GM12874 (cell line): Measurements from ENCODE around the gene ERVK3-1.

Source experiments
- TF ChIP-seq, protein P1 (sequence below): IDR thresholded peaks from 2 replicates; pipeline ENCODE4 v1.5.1; 2011; ENCODE audit warnings: low read depth, mild to moderate bottlenecking, control low read depth, low read length, moderate library complexity; ENCODE audit not compliant: insufficient read depth

ERVK3-1 gene

GRCh38 chr19:58325311-58326022, 20.3 kb downstream of the ERVK3-1 start:
- TF ChIP-seq, protein P1, sequence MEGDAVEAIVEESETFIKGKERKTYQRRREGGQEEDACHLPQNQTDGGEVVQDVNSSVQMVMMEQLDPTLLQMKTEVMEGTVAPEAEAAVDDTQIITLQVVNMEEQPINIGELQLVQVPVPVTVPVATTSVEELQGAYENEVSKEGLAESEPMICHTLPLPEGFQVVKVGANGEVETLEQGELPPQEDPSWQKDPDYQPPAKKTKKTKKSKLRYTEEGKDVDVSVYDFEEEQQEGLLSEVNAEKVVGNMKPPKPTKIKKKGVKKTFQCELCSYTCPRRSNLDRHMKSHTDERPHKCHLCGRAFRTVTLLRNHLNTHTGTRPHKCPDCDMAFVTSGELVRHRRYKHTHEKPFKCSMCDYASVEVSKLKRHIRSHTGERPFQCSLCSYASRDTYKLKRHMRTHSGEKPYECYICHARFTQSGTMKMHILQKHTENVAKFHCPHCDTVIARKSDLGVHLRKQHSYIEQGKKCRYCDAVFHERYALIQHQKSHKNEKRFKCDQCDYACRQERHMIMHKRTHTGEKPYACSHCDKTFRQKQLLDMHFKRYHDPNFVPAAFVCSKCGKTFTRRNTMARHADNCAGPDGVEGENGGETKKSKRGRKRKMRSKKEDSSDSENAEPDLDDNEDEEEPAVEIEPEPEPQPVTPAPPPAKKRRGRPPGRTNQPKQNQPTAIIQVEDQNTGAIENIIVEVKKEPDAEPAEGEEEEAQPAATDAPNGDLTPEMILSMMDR = no peak

GRCh38 chr19:58326501-58326913, 21.3 kb downstream of the ERVK3-1 start:
- TF ChIP-seq, protein P1 = no peak

DNA sequence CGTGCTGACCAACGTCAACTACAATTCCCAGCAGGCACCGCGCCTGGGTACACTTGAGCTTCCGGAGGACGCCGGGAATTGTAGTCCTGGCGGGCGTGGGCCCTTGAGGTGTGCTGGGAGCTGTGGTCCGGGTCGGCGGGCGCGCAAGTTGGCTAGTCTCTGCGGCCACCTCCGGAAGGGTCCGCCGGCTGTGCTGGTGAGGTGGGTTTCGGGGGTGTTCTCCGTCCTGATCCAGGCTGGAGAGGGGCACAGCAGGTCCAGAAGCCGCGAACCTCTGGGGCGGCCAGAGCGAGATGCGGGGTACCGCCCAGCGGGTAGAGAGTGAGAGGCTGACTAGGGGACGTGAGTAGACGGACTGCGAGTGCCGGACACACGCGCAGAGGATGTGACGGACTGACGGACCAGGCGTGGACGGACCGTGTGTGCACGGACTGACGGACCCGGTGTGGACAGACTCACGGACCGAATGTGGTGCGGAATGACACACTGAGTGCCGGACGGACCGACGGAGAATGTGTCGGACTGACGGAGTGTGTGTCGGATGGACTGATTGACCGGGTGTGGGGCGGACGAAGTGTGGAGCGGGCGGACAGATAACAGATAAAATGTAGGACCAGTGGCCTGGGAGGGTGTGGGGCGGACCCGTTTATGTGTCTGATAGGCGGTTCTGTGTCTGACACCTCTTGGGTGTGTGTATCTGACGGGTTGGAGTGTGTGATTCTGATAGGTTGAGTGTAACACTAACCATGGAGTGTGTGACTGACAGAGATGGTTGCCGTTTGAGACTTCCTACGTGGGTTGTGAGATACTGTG, 21.9 kb downstream of the ERVK3-1 start, which contains the start of gene ZSCAN22:
ZSCAN22 (plus strand) TSS at position 81 of the 813 bp plus-strand sequence. CDS start 7,809 bp downstream, outside the sequence.
- TF ChIP-seq, protein P1 = no peak

- TF ChIP-seq, protein P1 = peak; percentile 49
Measured at GRCh38 chr19:58328999-58329398, 23.8 kb downstream of the ERVK3-1 start.

- TF ChIP-seq, protein P1 = no peak
Measured at GRCh38 chr19:58330458-58330857, 25.3 kb downstream of the ERVK3-1 start.

- TF ChIP-seq, protein P1 = no peak
Measured at GRCh38 chr19:58332697-58333096, 27.5 kb downstream of the ERVK3-1 start.

GRCh38 chr19:58334691-58335249, 29.6 kb downstream of the ERVK3-1 start:
- TF ChIP-seq, protein P1 = no peak
